ENCODE data around the gene EPB41L4A. TPM values are rescaled to one million over a fixed set of nuclear protein-coding genes. Genes with fewer than 3 reads are reported as not detected.

EPB41L4A gene
- total and polyA plus RNA-seq, 2 experiments from 2014 or later, result 0.11 to 0.76 TPM

- Histone ChIP-seq H3K9me2 (ENCODE audit: insufficient read depth) (no peaks in the 10 kb centered on the region), H3K79me2 (ENCODE audit: insufficient read depth) (no peaks in the 10 kb centered on the region), H3F3A (ENCODE audit: insufficient read depth) (no peaks in the 10 kb centered on the region), H3K4me3 (no peak overlapping the region), H3K27me3 (replicated peaks; ENCODE audit: insufficient read depth) (no peaks in the 10 kb centered on the region), H3K9ac (no peak overlapping the region), H3K4me1 (ENCODE audit: insufficient read depth) (no peaks in the 10 kb centered on the region), H3K36me3 (ENCODE audit: low read depth) (no peaks in the 10 kb centered on the region), H4K20me1 (ENCODE audit: insufficient read depth) (no peaks in the 10 kb centered on the region), H2AFZ (no peak overlapping the region), H3K9me3 (ENCODE audit: low read depth) (no peaks in the 10 kb centered on the region), H3K4me2 (ENCODE audit: unreplicated experiment) (no peak overlapping the region), H3K27ac (no peak overlapping the region)
- in situ Hi-C loops (cut with MboI), result no loop called here
- DNase-seq, result no peak
- 80 to 86% methylated on average over 2 of the region's 2 CpGs for WGBS, 2 experiments (ENCODE audit: low coverage in 1 of 2, low lambda C conversion rate in 2 of 2, missing lambda C conversion rate in 2 of 2)
- no peak for TF ChIP-seq EZH2 (IDR thresholded peaks at IDR 0.05; ENCODE audit: insufficient read depth, poor library complexity, severe bottlenecking)
- TF ChIP-seq EZH2phosphoT487 (IDR thresholded peaks at IDR 0.05; ENCODE audit: insufficient read depth, low read depth), result no peak
Observed at GRCh38 chr5:112350626-112351025, 68.5 kb downstream of the EPB41L4A start.

- TF ChIP-seq EZH2 (IDR thresholded peaks at IDR 0.05; ENCODE audit: insufficient read depth, poor library complexity, severe bottlenecking), result no peak
- Histone ChIP-seq H3K9me2 (ENCODE audit: insufficient read depth) (no peaks in the 10 kb centered on the region), H2AFZ (no peak overlapping the region), H3K4me2 (ENCODE audit: unreplicated experiment) (no peak overlapping the region), H3K27ac (no peak overlapping the region), H3K36me3 (ENCODE audit: low read depth) (no peaks in the 10 kb centered on the region), H3K79me2 (ENCODE audit: insufficient read depth) (no peaks in the 10 kb centered on the region), H3K9me3 (ENCODE audit: low read depth) (no peaks in the 10 kb centered on the region), H3K9ac (no peak overlapping the region), H3K4me3 (no peak overlapping the region), H3K4me1 (ENCODE audit: insufficient read depth) (no peaks in the 10 kb centered on the region), H4K20me1 (ENCODE audit: insufficient read depth) (no peaks in the 10 kb centered on the region), H3K27me3 (replicated peaks; ENCODE audit: insufficient read depth) (no peaks in the 10 kb centered on the region), H3F3A (ENCODE audit: insufficient read depth) (no peaks in the 10 kb centered on the region)
- WGBS, 2 experiments (ENCODE audit: low coverage in 1 of 2, low lambda C conversion rate in 2 of 2, missing lambda C conversion rate in 2 of 2), result 36 to 55% methylated on average over 3 of the region's 3 CpGs
- DNase-seq, result no peak
- in situ Hi-C loops (cut with MboI), result no loop called here
Observed at GRCh38 chr5:112349371-112349770, 69.7 kb downstream of the EPB41L4A start.

- WGBS, 2 experiments (ENCODE audit: low coverage in 1 of 2, low lambda C conversion rate in 2 of 2, missing lambda C conversion rate in 2 of 2), result 87 to 91% methylated on average over 2 of the region's 2 CpGs
- in situ Hi-C loops (cut with MboI), result no loop called here
- H3K4me3 ChIP-seq, result no peak overlapping the region
Observed at GRCh38 chr5:112348915-112349314, 70.2 kb downstream of the EPB41L4A start.

GRCh38 chr5:112348387-112348786, 70.7 kb downstream of the EPB41L4A start:
- Histone ChIP-seq H3K4me3 (no peak overlapping the region), H3F3A (ENCODE audit: insufficient read depth) (no peaks in the 10 kb centered on the region), H3K27ac (no peak overlapping the region), H4K20me1 (ENCODE audit: insufficient read depth) (no peaks in the 10 kb centered on the region), H3K9me3 (ENCODE audit: low read depth) (no peaks in the 10 kb centered on the region), H2AFZ (no peak overlapping the region), H3K4me1 (ENCODE audit: insufficient read depth) (no peaks in the 10 kb centered on the region), H3K36me3 (ENCODE audit: low read depth) (no peaks in the 10 kb centered on the region), H3K79me2 (ENCODE audit: insufficient read depth) (no peaks in the 10 kb centered on the region), H3K9ac (no peak overlapping the region), H3K4me2 (ENCODE audit: unreplicated experiment) (no peak overlapping the region), H3K27me3 (replicated peaks; ENCODE audit: insufficient read depth) (no peaks in the 10 kb centered on the region), H3K9me2 (ENCODE audit: insufficient read depth) (no peaks in the 10 kb centered on the region)
- in situ Hi-C loops (cut with MboI), result no loop called here
- 41 to 43% methylated on average over 4 of the region's 4 CpGs for WGBS, 2 experiments (ENCODE audit: low coverage in 1 of 2, low lambda C conversion rate in 2 of 2, missing lambda C conversion rate in 2 of 2)
- no peak for DNase-seq
- no peak for TF ChIP-seq EZH2 (IDR thresholded peaks at IDR 0.05; ENCODE audit: insufficient read depth, poor library complexity, severe bottlenecking)
- TF ChIP-seq EZH2phosphoT487 (IDR thresholded peaks at IDR 0.05; ENCODE audit: insufficient read depth, low read depth), result no peak

More at GRCh38 chr5:112348915-112349314, 70.2 kb downstream of the EPB41L4A start:
- no peak overlapping the region for H3K27ac ChIP-seq
- no peaks in the 10 kb centered on the region for H3K4me1 ChIP-seq (ENCODE audit: insufficient read depth)
- H3K4me2 ChIP-seq (ENCODE audit: unreplicated experiment), result no peak overlapping the region
- no peaks in the 10 kb centered on the region for H3K79me2 ChIP-seq (ENCODE audit: insufficient read depth)
- H3K9me3 ChIP-seq (ENCODE audit: low read depth), result no peaks in the 10 kb centered on the region
- TF ChIP-seq EZH2 (IDR thresholded peaks at IDR 0.05; ENCODE audit: insufficient read depth, poor library complexity, severe bottlenecking) (no peak), EZH2phosphoT487 (IDR thresholded peaks at IDR 0.05; ENCODE audit: insufficient read depth, low read depth) (no peak)
- no peak overlapping the region for H3K9ac ChIP-seq
- no peaks in the 10 kb centered on the region for H4K20me1 ChIP-seq (ENCODE audit: insufficient read depth)
- no peaks in the 10 kb centered on the region for H3K9me2 ChIP-seq (ENCODE audit: insufficient read depth)
- no peak for DNase-seq
- no peaks in the 10 kb centered on the region for H3K36me3 ChIP-seq (ENCODE audit: low read depth)
- no peaks in the 10 kb centered on the region for H3F3A ChIP-seq (ENCODE audit: insufficient read depth)
- H2AFZ ChIP-seq, result no peak overlapping the region
- no peaks in the 10 kb centered on the region for H3K27me3 ChIP-seq (replicated peaks; ENCODE audit: insufficient read depth)

All from GM23248 (cell line).